ENCODE measurements around the gene TTC17.

GRCh38 chr11:43382614-43383013 lies 23.9 kb downstream of the TTC17 start:
- TF ChIP-seq, protein P1, sequence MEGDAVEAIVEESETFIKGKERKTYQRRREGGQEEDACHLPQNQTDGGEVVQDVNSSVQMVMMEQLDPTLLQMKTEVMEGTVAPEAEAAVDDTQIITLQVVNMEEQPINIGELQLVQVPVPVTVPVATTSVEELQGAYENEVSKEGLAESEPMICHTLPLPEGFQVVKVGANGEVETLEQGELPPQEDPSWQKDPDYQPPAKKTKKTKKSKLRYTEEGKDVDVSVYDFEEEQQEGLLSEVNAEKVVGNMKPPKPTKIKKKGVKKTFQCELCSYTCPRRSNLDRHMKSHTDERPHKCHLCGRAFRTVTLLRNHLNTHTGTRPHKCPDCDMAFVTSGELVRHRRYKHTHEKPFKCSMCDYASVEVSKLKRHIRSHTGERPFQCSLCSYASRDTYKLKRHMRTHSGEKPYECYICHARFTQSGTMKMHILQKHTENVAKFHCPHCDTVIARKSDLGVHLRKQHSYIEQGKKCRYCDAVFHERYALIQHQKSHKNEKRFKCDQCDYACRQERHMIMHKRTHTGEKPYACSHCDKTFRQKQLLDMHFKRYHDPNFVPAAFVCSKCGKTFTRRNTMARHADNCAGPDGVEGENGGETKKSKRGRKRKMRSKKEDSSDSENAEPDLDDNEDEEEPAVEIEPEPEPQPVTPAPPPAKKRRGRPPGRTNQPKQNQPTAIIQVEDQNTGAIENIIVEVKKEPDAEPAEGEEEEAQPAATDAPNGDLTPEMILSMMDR (IDR thresholded peaks at IDR 0.05) = no peak
- TF ChIP-seq EP300 (IDR thresholded peaks at IDR 0.05) (no peak), POLR2A (IDR thresholded peaks at IDR 0.05) (no peak)
